A549 (cell line): ENCODE results near the gene KANTR. TPM values are rescaled to one million over a fixed set of nuclear protein-coding genes. Genes with fewer than 3 reads are reported as not detected.

ENCODE experiments used
- ATAC-seq, 2 experiments: fragments of 200-7000 bp in 1 of 2; fragments of >200 bp in 1 of 2; cut with Nextera tagmentation in 1 of 2; cut with Tn5 transposase in 1 of 2; 3 replicates each; pipeline versions ENCODE4 v1.8.0 to v1.9.1; 2018 to 2020; ENCODE audit warnings: mild to moderate bottlenecking in 1 of 2, moderate library complexity in 1 of 2
- CTCF ChIA-PET: fragments of 300-600 bp; sonication (Branson Sonifier 250); formaldehyde crosslinking; extraction: SDS; loops from one replicate; lab custom pipeline; 2021; ENCODE audit warnings: antibody characterized with exemption, inconsistent platforms; lab: Yijun Ruan, JAX
- POLR2A ChIA-PET: fragments of 350-600 bp; formaldehyde crosslinking; extraction: SDS; loops from one replicate; lab custom pipeline; 2021; ENCODE audit warnings: antibody characterized with exemption, inconsistent platforms; lab: Yijun Ruan, JAX
- DNase-seq, 2 experiments: peaks; one replicate each; pipeline versions ENCODE4 v3.0.0 to v3.0.0-alpha.2; 2011 to 2016; ENCODE audit warnings: low read depth in 1 of 2, low spot score in 1 of 2
- FAIRE-seq: peaks from 2 replicates; lab custom pipeline; 2011; peaks lifted over from hg19 to GRCh38; lab: Jason Lieb, UNC
- H3K27ac ChIP-seq, 2 experiments: fragments of >200 bp; sonication (Bioruptor Twin); formaldehyde crosslinking; 3 replicates each; pipeline ENCODE4 v1.5.1; 2016 to 2017
- H3K4me1 ChIP-seq: fragments of >200 bp; sonication (Bioruptor Twin); formaldehyde crosslinking; 3 replicates; pipeline ENCODE4 v1.6.1; 2016
- H3K4me2 ChIP-seq: fragments of >200 bp; sonication (Bioruptor Twin); formaldehyde crosslinking; 3 replicates; pipeline ENCODE4 v1.6.1; 2016
- H3K4me3 ChIP-seq: fragments of >200 bp; sonication (Bioruptor Twin); formaldehyde crosslinking; 3 replicates; pipeline ENCODE4 v1.5.1; 2016
- H3K9me3 ChIP-seq: fragments of >200 bp; sonication (Bioruptor Twin); formaldehyde crosslinking; 3 replicates; pipeline ENCODE4 v1.6.1; 2016
- EHF ChIP-seq: fragments of 250-450 bp; sonication (Bioruptor Pico); IDR thresholded peaks from 2 replicates; pipeline ENCODE4 v1.5.0; 2020; ENCODE audit warnings: mild to moderate bottlenecking
- EHMT2 ChIP-seq: fragments of 200-600 bp; sonication (generic); IDR thresholded peaks from 2 replicates; pipeline ENCODE4 v1.6.1; 2016; ENCODE audit warnings: antibody characterized with exemption, low read depth, mild to moderate bottlenecking, moderate library complexity
- FOSL2 ChIP-seq, 2 experiments: fragments of 450-650 bp in 1 of 2; fragments of >200 bp in 1 of 2; sonication (Bioruptor Twin) in 1 of 2; formaldehyde crosslinking; IDR thresholded peaks; 2 replicates each; pipeline versions ENCODE4 v1.5.0 to v1.6.1; 2016 to 2020; ENCODE audit warnings: mild to moderate bottlenecking in 1 of 2, moderate library complexity in 1 of 2
- HDAC2 ChIP-seq: fragments of 200-600 bp; sonication (generic); IDR thresholded peaks from 2 replicates; pipeline ENCODE4 v1.6.1; 2016
- JUNB ChIP-seq: fragments of >200 bp; sonication (Bioruptor Twin); formaldehyde crosslinking; IDR thresholded peaks from 2 replicates; pipeline ENCODE4 v1.6.1; 2016
- KDM1A ChIP-seq: fragments of 200-600 bp; sonication (generic); IDR thresholded peaks from 2 replicates; pipeline ENCODE4 v1.6.1; 2016; ENCODE audit warnings: low read depth, mild to moderate bottlenecking
- MAX ChIP-seq: IDR thresholded peaks from 2 replicates; pipeline ENCODE4 v1.6.1; 2012
- MAZ ChIP-seq: fragments of 150-350 bp; IDR thresholded peaks from 2 replicates; pipeline ENCODE4 v1.6.1; 2014; ENCODE audit warnings: antibody characterized with exemption, low read depth, low read length, borderline replicate concordance
- RAD21 ChIP-seq, 2 experiments: fragments of >200 bp in 1 of 2; sonication (Bioruptor Twin) in 1 of 2; formaldehyde crosslinking in 1 of 2; IDR thresholded peaks in 1 of 2; conservative IDR thresholded peaks in 1 of 2; 2 replicates in 1 of 2; 3 replicates in 1 of 2; pipeline ENCODE4 v1.6.1; 2012 to 2018; ENCODE audit warnings: inconsistent platforms in 1 of 2
- RCOR1 ChIP-seq: fragments of 150-350 bp; IDR thresholded peaks from 2 replicates; pipeline ENCODE4 v1.6.1; 2014; ENCODE audit warnings: antibody characterized with exemption, low read length, low read depth
- REST ChIP-seq: fragments of 200-600 bp; sonication (generic); IDR thresholded peaks from 2 replicates; pipeline ENCODE4 v1.6.1; 2016; ENCODE audit warnings: antibody characterized with exemption, mild to moderate bottlenecking, moderate library complexity
- SMC3 ChIP-seq: fragments of >200 bp; sonication (Bioruptor Twin); formaldehyde crosslinking; IDR thresholded peaks from 3 replicates; pipeline ENCODE4 v1.6.1; 2018; ENCODE audit warnings: inconsistent platforms
- ZFP36 ChIP-seq: fragments of 450-650 bp; IDR thresholded peaks from 2 replicates; pipeline ENCODE4 v1.6.1; 2014; ENCODE audit warnings: borderline replicate concordance; ENCODE audit not compliant: partially characterized antibody
- WGBS: methylation state at CpG from one replicate; pipeline ENCODE4 v1.1.6; 2017; ENCODE audit errors: missing lambda C conversion rate; 5-methylcytosine and 5-hydroxymethylcytosine counted together
- polyA plus RNA-seq, 4 experiments: library from polyadenylated mRNA; depleted of rRNA in 3 of 4; stranded (reverse); fragments of >200 nt; fragmentation: RNase III in 1 of 4; extraction: RNeasy Plus Mini Kit Qiagen cat#74134 plus additional on column Dnase treatment in 1 of 4; gene quantifications; 2 replicates in 3 of 4; 3 replicates in 1 of 4; pipeline ENCODE4 v1.2.3, GENCODE V29; 2011 to 2017
- TF ChIP-seq, protein P1 (sequence below): fragments of >200 bp; sonication (Bioruptor Twin); formaldehyde crosslinking; IDR thresholded peaks from 3 replicates; pipeline ENCODE4 v1.5.1; 2016

The KANTR gene
- polyA plus RNA-seq, 2 of the 4 experiments (the other 2 are of a cell fraction) = 3.3 to 5.7 TPM

- TF ChIP-seq REST = no peak
- no peak for TF ChIP-seq RCOR1
- no peak for TF ChIP-seq KDM1A
These were observed 22.2 kb downstream of the KANTR start (continued) for GRCh38 chrX:53116101-53116500.

DNA sequence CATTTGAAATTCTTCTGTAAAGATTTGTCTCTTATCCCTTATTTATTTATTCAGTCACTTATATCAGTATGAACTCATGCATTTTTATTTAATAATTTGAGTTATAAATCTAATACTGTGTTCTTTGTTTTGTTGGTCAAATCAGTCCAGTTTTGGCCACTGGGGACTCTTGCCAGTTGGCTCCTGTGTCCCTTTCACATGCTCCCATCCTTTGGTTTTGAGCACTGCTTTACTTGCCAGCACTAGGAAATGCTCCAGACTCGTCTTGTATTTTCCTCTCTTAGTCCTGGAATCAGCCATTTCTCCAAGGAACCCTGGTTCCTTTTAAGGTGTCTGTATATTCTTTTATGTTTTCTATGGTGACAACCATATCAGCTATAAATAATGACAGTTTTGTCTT, 28.1 kb downstream of the KANTR start:
- TF ChIP-seq, protein P1, sequence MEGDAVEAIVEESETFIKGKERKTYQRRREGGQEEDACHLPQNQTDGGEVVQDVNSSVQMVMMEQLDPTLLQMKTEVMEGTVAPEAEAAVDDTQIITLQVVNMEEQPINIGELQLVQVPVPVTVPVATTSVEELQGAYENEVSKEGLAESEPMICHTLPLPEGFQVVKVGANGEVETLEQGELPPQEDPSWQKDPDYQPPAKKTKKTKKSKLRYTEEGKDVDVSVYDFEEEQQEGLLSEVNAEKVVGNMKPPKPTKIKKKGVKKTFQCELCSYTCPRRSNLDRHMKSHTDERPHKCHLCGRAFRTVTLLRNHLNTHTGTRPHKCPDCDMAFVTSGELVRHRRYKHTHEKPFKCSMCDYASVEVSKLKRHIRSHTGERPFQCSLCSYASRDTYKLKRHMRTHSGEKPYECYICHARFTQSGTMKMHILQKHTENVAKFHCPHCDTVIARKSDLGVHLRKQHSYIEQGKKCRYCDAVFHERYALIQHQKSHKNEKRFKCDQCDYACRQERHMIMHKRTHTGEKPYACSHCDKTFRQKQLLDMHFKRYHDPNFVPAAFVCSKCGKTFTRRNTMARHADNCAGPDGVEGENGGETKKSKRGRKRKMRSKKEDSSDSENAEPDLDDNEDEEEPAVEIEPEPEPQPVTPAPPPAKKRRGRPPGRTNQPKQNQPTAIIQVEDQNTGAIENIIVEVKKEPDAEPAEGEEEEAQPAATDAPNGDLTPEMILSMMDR = no peak
- TF ChIP-seq MAZ = no peak
- TF ChIP-seq JUNB = no peak
- no peak for TF ChIP-seq EHMT2
- TF ChIP-seq SMC3 = no peak
- no peak for TF ChIP-seq EHF (CRISPR knock-in tag)
- no peak for TF ChIP-seq KDM1A
- no peak for TF ChIP-seq REST
- TF ChIP-seq ZFP36 = no peak
- no peak for TF ChIP-seq HDAC2
- no peak for TF ChIP-seq RAD21 (conservative IDR thresholded peaks at IDR 0.05 in 1 of 2, IDR thresholded peaks at IDR 0.05 in 1 of 2)
- no peak for TF ChIP-seq RCOR1
- TF ChIP-seq, all 56 proteins: peak for 0
- Histone ChIP-seq H3K4me2 (no peak overlapping the region), H3K27ac (no peak overlapping the region), H3K4me1 (no peaks in the 10 kb centered on the region), H3K4me3 (no peak overlapping the region), H3K9me3 (peaks cover 7% of the 10 kb centered on the region; the same call in 2 of the 3 replicates)
- DNase-seq (no peak), ATAC-seq (no peak), FAIRE-seq (peak; percentile 28)
- ChIA-PET POLR2A (no interaction called here), CTCF (no interaction called here)
- WGBS = 29% methylated on average over 1 of the region's 1 CpG

- Histone ChIP-seq H3K4me2 (no peak overlapping the region), H3K9me3 (peaks cover 7% of the 10 kb centered on the region; the same call in 2 of the 3 replicates), H3K4me1 (no peaks in the 10 kb centered on the region), H3K4me3 (no peak overlapping the region)
- CTCF ChIA-PET = no interaction called here
- ATAC-seq = no peak
- POLR2A ChIA-PET = no interaction called here
- TF ChIP-seq FOSL2 (IDR thresholded peaks at IDR 0.05) (no peak), FOSL2 (CRISPR knock-in tag; IDR thresholded peaks at IDR 0.05) (no peak), MAX (no peak)
- TF ChIP-seq, all 56 proteins: peak for 0
- DNase-seq (no peak), FAIRE-seq (no peak)
- H3K27ac ChIP-seq = no peak overlapping the region
These were observed 31.6 kb downstream of the KANTR start for GRCh38 chrX:53125506-53125905.
